Subcutaneous abdominal adipose tissue (tissue), 5 donors: Measurements from ENCODE around the gene PPP3R1.

Source experiments
- H3K27ac ChIP-seq: one replicate; pipeline ENCODE4 v1.7.0; 2013; ENCODE audit warnings: low read depth, mild to moderate bottlenecking, inconsistent platforms, low read length, moderate library complexity
- H3K27me3 ChIP-seq, 5 donors: one replicate each; pipeline ENCODE4 v1.7.0; 2013; ENCODE audit warnings: low read length in 5 of 5, inconsistent platforms in 1 of 5; ENCODE audit not compliant: control insufficient read depth in 5 of 5, insufficient read depth in 4 of 5
- H3K36me3 ChIP-seq, 5 donors: one replicate each; pipeline ENCODE4 v1.7.0; 2013; ENCODE audit warnings: low read length in 5 of 5; ENCODE audit not compliant: control insufficient read depth in 5 of 5, insufficient read depth in 5 of 5
- H3K4me1 ChIP-seq, 5 donors: one replicate each; pipeline ENCODE4 v1.7.0; 2013; ENCODE audit warnings: low read length in 5 of 5, mild to moderate bottlenecking in 3 of 5, moderate library complexity in 1 of 5; ENCODE audit not compliant: control insufficient read depth in 5 of 5, insufficient read depth in 5 of 5
- H3K4me3 ChIP-seq, 5 donors: one replicate each; pipeline ENCODE4 v1.7.0; 2013; ENCODE audit warnings: low read length in 5 of 5, low read depth in 1 of 5
- H3K9ac ChIP-seq, 5 donors: one replicate each; pipeline ENCODE4 v1.7.0; 2013; ENCODE audit warnings: low read length in 5 of 5, mild to moderate bottlenecking in 4 of 5, moderate library complexity in 3 of 5
- H3K9me3 ChIP-seq, 5 donors: one replicate each; pipeline ENCODE4 v1.7.0; 2013; ENCODE audit warnings: low read length in 5 of 5; ENCODE audit not compliant: control insufficient read depth in 5 of 5
- donor health status: healthy.
- donor health status: healthy.
- donor health status: healthy.
- donor health status: healthy.
- donor health status: healthy.

PPP3R1 gene

GRCh38 chr2:68250196-68250595, 2.1 kb downstream of the PPP3R1 start:
- Histone ChIP-seq H3K9me3 (no peaks in the 10 kb centered on the region), H3K9ac (peak overlapping the region; percentile 51 to 93 (median 89)), H3K27ac (peak overlapping the region; percentile 94), H3K36me3 (peaks cover 0 to 3% (median 0%) of the 10 kb centered on the region in 5 donors), H3K27me3 (no peaks in the 10 kb centered on the region), H3K4me1 (peaks cover 5 to 70% (median 60%) of the 10 kb centered on the region in 5 donors), H3K4me3 (peak overlapping the region; percentile 85 to 98 (median 89))

DNA sequence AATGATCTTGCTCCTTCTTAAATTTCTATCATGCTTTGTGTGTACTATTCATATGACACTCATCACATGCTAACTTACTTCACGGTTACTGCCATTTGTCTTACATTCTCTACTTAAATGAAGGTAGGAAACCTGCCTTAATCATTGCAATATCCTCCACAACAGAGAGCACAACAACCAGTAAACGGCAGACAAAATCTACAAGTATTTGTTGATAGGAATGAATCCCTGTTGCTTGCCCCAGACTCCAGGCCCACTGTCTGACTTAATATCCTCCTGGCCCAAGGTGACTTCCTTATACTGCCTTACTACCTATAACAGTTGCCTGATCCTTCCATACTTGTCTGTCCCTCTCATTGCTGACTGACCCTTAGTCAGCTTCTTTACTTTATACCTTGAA, 3.5 kb downstream of the PPP3R1 start:
- peak overlapping the region in 1 of 5 donors; percentile 93 for H3K9ac ChIP-seq
- H3K4me3 ChIP-seq = peak overlapping the region in 1 of 5 donors; percentile 12
- H3K9me3 ChIP-seq = no peaks in the 10 kb centered on the region
- H3K27ac ChIP-seq = peak overlapping the region; percentile 94
- H3K36me3 ChIP-seq = peaks cover 0 to 3% (median 0%) of the 10 kb centered on the region in 5 donors
- H3K4me1 ChIP-seq = peaks cover 5 to 68% (median 55%) of the 10 kb centered on the region in 5 donors
- H3K27me3 ChIP-seq = no peaks in the 10 kb centered on the region

DNA sequence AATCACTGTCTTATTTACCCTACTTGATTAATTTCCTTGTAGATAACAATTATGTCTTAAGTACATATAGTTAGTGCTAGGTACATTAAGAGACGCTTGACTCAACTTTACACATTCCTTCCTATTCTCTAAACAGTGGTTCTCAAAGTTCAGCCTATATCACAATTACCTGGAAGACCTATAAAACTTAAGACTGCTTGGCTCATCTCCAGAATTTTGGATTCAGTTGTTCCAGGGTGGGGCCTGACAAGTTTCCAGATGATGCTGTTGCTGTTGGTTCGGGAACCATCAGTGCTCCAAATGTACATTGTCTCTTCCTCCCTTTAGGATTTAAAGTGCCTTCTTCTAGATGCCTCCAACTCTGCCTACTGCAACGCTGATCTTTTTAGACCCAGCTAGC, 4.0 kb downstream of the PPP3R1 start:
- Histone ChIP-seq H3K27me3 (no peaks in the 10 kb centered on the region), H3K36me3 (peaks cover 0 to 3% (median 0%) of the 10 kb centered on the region in 5 donors), H3K9me3 (no peaks in the 10 kb centered on the region), H3K4me3 (peak overlapping the region in 1 of 5 donors; percentile 12), H3K4me1 (peaks cover 5 to 66% (median 55%) of the 10 kb centered on the region in 5 donors), H3K27ac (peak overlapping the region; percentile 94), H3K9ac (peak overlapping the region in 1 of 5 donors; percentile 93)

GRCh38 chr2:68246396-68246795, 5.9 kb downstream of the PPP3R1 start:
- no peaks in the 10 kb centered on the region for H3K27me3 ChIP-seq
- H3K27ac ChIP-seq = peak overlapping the region; percentile 94
- H3K9me3 ChIP-seq = no peaks in the 10 kb centered on the region
- no peak overlapping the region for H3K4me3 ChIP-seq
- H3K4me1 ChIP-seq = peaks cover 5 to 72% (median 67%) of the 10 kb centered on the region in 5 donors
- no peak overlapping the region for H3K9ac ChIP-seq
- peaks cover 0 to 6% (median 0%) of the 10 kb centered on the region in 5 donors for H3K36me3 ChIP-seq

DNA sequence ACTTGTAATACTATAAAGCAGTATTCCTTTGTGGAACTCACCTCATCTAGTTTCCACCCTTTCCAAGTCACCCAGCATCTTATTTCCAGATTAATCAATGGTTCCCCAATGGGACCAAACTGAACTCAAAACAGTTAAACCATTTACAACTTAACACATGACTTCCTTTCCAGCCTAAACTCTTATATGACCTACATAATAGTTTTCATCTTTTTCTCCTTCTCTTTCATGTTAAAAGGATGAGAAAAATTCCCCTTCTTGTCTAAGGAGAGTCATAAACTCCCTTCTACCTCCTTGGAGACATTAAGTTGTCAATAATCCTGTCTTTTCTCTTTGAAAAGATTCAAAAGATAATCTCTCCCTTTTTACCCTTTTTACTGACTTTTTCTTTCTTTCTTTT, 6.7 kb downstream of the PPP3R1 start:
- Histone ChIP-seq H3K9me3 (no peaks in the 10 kb centered on the region), H3K27me3 (no peaks in the 10 kb centered on the region), H3K36me3 (peaks cover 0 to 6% (median 0%) of the 10 kb centered on the region in 5 donors), H3K4me1 (peaks cover 5 to 73% (median 71%) of the 10 kb centered on the region in 5 donors), H3K4me3 (no peak overlapping the region), H3K27ac (peak overlapping the region; percentile 94), H3K9ac (no peak overlapping the region)

DNA sequence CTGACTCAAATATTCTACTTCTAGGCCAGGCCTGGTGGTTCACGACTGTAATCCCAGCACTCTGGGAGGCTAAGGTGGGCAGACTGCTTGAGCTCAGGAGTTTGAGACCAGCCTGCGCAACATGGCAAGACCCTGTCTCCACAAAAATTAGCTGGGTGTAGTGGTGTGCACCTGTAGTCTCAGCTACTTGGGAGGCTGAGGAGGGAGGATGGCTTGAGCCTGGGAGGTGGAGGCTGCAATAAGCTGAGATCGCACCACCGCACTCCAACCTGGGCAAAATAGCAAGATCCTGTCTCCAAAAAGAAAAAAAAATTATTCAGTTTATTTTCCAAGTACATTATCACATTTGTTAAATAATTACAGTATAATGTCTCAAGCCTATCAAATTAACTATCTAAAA, 7.3 kb downstream of the PPP3R1 start:
- Histone ChIP-seq H3K36me3 (peaks cover 0 to 6% (median 0%) of the 10 kb centered on the region in 5 donors), H3K4me1 (peaks cover 5 to 73% (median 71%) of the 10 kb centered on the region in 5 donors), H3K9ac (no peak overlapping the region), H3K27me3 (no peaks in the 10 kb centered on the region), H3K9me3 (no peaks in the 10 kb centered on the region), H3K4me3 (no peak overlapping the region), H3K27ac (peak overlapping the region; percentile 75)

DNA sequence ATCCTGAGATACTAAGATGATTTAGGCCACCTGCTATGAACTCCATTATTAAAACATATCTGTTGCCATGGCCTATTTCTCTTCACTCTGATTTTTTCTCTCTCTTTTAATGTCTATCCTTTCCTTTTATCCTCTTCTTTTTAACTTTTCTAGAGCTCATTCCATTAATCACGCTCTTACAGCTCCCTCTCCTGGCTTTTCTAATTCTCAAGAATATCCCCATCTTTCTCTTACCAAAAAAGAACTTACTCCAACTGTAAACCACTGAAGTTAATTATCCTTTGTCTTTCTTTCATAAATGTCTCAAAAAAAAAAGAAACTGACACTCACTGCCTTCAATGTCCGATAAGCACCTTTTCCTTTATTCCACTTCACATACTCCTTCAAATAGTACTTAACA, 7.9 kb downstream of the PPP3R1 start:
- Histone ChIP-seq H3K27ac (peak overlapping the region; percentile 75), H3K27me3 (no peaks in the 10 kb centered on the region), H3K9ac (peak overlapping the region in 2 of 5 donors; percentile 4 to 21), H3K4me1 (peaks cover 5 to 72% (median 71%) of the 10 kb centered on the region in 5 donors), H3K4me3 (no peak overlapping the region), H3K36me3 (peaks cover 0 to 6% (median 0%) of the 10 kb centered on the region in 5 donors), H3K9me3 (no peaks in the 10 kb centered on the region)

DNA sequence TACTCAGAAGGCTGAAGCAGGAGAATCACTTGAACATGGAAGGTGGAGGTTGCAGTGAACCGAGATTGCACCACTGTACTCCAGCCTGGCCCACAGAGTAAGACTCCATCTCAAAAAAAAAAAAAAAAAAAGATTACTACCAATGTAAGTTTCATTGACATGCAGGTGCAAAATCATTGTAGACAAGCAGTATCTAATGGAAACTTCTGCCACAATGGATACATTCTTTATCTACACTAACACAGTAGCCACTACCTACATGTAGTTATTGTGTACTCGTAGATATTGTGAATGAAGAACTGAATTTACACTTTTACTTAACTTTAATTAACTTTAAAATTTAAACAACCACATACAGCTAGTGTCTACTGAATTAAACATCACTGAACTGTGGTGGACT, 10.6 kb downstream of the PPP3R1 start:
- H3K4me1 ChIP-seq = peaks cover 0 to 72% (median 60%) of the 10 kb centered on the region in 5 donors
- H3K27ac ChIP-seq = peak overlapping the region; percentile 75
- no peaks in the 10 kb centered on the region for H3K9me3 ChIP-seq
- H3K36me3 ChIP-seq = peaks cover 0 to 2% (median 0%) of the 10 kb centered on the region in 5 donors
- no peak overlapping the region for H3K9ac ChIP-seq
- H3K27me3 ChIP-seq = no peaks in the 10 kb centered on the region
- no peak overlapping the region for H3K4me3 ChIP-seq

DNA sequence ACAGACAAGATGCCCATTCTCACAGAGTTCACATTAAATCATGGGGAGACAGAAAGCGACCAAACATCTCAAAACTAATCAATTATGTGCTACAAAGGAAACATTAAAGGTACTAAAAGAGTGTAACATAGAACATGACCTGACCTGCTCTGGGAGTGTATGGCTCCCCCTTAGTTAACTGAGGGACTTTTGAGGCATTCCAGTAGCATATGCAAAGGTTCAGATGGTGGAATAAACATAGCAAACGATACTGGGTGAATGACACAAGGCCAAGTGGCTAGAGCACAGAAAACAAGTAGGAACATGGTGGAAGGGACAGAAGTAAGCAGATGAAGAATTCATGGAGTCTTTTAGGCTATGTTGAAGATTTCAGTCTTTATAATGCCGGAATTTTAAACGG, 11.9 kb downstream of the PPP3R1 start:
- Histone ChIP-seq H3K9me3 (no peaks in the 10 kb centered on the region), H3K9ac (no peak overlapping the region), H3K36me3 (peaks cover 0 to 2% (median 0%) of the 10 kb centered on the region in 5 donors), H3K27me3 (no peaks in the 10 kb centered on the region), H3K4me1 (peaks cover 0 to 76% (median 57%) of the 10 kb centered on the region in 5 donors), H3K27ac (peak overlapping the region; percentile 21), H3K4me3 (no peak overlapping the region)

DNA sequence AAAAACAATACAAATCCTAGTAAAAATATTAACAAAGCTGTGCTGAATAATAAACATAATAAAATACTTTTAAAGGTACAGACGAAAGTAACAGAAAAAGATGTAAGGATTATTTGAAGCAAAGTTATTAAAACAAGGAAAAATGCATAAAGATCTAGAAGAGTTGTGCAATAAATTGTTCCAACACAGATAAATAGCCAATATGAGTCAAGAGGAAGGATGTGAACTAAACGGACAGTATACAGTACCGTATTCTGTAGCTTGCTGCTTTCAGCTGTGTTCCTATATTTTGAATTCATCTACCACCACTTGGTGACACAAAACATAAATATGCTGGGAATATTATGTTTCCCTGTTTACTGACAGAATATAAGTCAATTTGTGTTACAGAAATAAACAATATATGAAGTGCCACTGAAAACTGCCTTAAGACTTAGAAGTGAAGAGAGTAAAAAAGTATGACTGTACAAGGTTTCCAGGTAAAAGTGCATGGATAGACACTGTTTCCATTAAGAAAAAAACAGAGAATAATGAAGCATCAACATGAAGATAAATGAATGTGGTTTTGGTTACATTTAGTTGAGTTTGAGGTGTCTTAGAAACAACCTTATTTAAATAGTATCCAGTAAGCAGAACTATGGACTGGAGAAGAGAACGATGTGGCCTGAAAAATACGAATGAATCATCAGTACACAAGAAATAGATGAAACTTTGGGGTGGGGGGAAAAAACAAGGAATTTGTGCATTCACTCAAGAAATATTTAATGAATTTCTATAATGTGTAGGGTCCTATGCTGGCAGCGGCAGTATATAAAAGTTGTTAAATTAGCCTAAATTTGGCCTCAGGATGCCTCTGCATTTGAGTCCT, 13.1 kb downstream of the PPP3R1 start:
- Histone ChIP-seq H3K9ac (no peak overlapping the region), H3K36me3 (peaks cover 0 to 2% (median 0%) of the 10 kb centered on the region in 5 donors), H3K27ac (peak overlapping the region; percentile 74), H3K27me3 (no peaks in the 10 kb centered on the region), H3K9me3 (no peaks in the 10 kb centered on the region), H3K4me3 (no peak overlapping the region), H3K4me1 (peaks cover 0 to 75% (median 54%) of the 10 kb centered on the region in 5 donors)
